Stimulated activated CD4-positive, alpha-beta T cell treated with anti-CD3 and anti-CD28 coated beads, Interleukin-1b, Interleukin-23, amount 100 ng/mL, for 48 hours (primary cell): ENCODE data around the gene BCL3.

Source experiments
- DNase-seq: peaks from one replicate; pipeline ENCODE4 v3.0.0-alpha.2; 2020

BCL3 gene

GRCh38 chr19:44744871-44745332, 3.6 kb upstream of the BCL3 start:
- DNase-seq, result no peak

DNA sequence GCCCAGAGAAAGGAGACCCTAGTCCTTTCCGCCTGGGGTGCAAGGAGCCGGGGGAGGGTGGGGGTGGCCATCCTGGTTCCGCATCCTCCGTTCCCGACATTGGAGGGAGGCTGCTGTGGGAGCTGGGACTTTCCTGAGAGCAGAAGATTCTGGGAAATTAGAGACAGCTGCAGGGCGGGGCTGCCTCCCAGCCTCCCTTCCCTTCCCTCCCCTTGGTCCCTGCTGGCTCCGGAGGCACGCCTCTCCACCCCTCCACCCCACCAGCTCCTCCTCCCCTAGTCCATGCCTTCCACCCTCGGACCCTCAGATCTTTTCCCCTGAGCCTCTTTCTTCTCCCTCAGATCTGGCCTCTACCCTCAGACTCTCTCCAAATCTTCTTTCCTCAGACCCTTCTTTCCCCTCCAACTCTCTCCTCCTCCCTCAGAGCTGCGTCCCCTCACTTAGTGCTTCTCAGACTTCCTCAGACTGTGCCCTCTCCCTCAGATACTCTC, 3.1 kb upstream of the BCL3 start:
- DNase-seq, result no peak

- DNase-seq, result no peak
Measured at GRCh38 chr19:44745887-44746600, 2.5 kb upstream of the BCL3 start.

GRCh38 chr19:44746616-44746945, 1.9 kb upstream of the BCL3 start:
- no peak for DNase-seq

DNA sequence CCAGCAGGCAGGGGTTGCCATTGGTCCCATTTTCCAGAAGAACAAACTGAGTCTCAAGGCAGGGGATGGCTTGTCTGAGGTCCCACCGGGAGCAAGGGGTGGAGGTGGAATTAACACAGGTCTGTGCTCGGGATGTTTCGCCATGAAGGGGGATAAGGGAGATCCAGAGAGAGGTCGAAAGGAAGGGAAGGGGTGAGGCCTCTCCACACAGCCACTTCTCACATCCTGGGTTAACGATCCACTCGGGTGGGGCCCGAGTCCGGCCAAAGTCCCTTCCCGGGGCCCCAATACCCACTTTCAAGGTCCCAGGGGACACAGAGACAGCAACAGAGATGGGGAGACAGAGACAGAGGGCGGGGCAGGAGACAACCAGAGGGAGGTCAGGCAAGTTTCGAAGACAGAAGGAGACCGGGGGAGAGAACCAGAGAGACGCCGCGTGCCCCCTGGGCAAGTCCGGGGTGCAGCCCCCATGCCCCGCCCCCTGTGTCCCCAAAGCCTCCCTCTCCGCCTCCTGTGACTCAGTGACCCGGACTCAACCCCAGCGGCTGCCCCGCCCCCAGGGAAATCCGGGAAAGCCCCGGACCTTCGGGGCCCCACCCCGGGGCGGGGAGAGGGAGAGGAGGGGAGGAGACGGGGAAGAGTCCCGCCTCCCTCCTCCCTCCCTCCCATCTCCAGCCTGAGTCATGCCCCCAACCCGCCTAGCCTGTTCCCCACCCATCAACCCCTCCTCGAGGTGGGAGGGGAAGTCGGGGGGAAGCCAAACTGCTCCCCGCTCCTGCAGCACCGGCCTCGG, 1.4 kb upstream of the BCL3 start:
- peak; percentile 93 for DNase-seq

GRCh38 chr19:44747739-44748425, 626 bp upstream of the BCL3 start:
- DNase-seq, result peak; percentile 55

GRCh38 chr19:44749292-44749691, 784 bp downstream of the BCL3 start:
- DNase-seq, result no peak

- no peak for DNase-seq
Measured at GRCh38 chr19:44749994-44750393, 1.5 kb downstream of the BCL3 start.

DNA sequence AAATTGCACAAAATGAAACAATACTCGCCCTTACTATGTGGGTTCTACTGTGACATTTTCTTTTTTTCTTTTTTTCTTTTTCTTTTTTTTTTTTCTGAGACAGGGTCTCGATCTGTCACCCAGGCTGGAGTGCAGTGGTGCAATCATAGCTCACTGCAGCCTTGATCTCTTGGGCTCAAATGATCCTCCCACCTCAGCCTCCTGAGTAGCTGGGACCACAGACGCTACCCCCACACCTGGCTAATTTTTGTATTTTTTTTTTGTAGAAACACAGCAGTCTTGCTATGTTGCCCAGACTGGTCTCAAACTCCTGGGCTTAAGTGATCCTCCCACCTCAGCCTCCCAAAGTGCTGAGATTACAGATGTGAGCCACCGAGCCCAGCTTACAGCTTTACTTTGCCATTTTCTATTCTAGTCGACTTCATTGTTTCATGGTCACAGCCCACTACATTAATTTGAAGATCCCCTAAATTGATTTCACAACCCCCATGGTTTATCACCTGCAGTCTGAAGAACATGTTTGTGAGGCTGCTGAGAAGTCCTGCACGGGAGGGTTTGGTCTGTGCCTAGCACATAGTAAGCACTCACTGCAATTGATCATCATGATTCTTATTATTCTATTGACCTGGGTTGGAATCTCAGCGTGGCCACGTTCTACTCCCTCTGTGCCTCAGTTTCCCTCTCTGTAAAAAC, 3.8 kb downstream of the BCL3 start:
- no peak for DNase-seq

- DNase-seq, result peak; percentile 97
Measured at GRCh38 chr19:44752816-44753625, 4.5 kb downstream of the BCL3 start.

- DNase-seq, result no peak
Measured at GRCh38 chr19:44753626-44753931, 5.1 kb downstream of the BCL3 start.

DNA sequence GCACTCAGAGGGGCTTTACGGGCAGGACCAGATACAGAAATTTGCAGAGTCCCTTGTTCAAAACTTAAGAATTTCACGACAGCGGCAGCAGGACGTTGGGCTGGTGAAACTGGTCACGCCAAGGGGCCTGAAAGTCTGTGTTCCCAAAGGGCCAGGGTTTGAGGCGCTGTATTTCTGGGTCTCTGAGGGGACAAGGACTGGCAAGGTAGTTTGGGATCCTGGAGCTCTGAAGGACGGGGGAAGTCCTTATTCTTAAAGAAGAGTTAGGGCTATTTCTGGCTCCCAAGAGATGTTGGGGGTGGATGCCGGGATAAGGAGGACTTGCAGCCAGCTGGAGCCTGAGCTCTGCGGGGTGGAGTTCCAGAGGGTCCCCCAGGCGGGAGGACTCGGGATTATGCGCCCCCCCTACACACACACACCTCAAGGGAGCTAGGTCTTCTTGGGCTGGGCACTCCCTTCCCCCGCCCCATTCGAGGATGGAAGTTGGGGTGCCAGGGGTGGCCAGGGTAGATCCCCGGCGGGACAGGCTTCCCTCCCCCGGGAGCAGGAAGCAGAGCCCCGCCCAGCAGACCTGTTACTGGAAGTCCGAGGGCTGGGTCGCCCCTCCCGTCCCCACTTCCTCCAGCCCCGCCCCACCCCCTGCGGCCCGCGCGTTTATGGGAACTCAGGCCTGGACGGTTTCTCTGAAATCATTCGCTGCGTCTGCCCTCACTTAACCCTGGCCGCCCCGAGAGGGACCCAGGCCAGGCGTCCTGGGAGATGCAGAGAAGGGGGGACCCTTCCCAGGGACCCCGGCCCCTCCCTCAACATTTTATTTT, 5.6 kb downstream of the BCL3 start:
- DNase-seq, result peak; percentile 85

GRCh38 chr19:44754750-44755080, 6.2 kb downstream of the BCL3 start:
- DNase-seq, result no peak

- no peak for DNase-seq
Measured at GRCh38 chr19:44755219-44755618, 6.7 kb downstream of the BCL3 start.

- DNase-seq, result no peak
Measured at GRCh38 chr19:44756089-44756562, 7.6 kb downstream of the BCL3 start.

DNA sequence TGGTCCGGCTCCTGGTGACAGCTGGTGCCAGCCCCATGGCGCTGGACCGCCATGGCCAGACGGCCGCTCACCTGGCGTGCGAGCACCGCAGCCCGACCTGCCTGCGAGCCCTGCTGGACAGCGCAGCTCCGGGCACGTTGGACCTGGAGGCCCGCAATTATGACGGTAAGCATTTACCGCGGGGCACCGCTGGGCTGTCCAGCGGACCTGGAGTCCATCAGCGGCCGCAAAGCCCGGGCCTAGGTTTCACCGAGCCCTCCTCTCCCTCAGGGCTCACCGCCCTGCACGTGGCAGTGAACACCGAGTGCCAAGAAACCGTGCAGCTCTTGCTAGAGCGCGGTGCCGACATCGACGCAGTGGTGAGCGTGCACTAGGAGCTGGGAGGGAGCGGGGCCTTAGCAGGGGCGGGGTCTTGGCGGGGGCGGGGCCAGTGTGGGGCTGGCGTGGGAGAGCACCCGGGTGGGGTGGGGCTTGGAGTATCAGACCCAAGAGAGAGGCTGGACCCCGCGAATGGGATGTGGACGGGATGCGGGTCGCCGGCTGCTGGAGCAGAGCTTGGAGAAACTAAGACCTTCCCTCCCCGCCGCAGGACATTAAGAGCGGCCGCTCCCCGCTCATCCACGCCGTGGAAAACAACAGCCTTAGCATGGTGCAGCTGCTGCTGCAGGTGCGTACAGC, 8.7 kb downstream of the BCL3 start:
- no peak for DNase-seq

GRCh38 chr19:44757735-44758505, 9.4 kb downstream of the BCL3 start:
- no peak for DNase-seq

DNA sequence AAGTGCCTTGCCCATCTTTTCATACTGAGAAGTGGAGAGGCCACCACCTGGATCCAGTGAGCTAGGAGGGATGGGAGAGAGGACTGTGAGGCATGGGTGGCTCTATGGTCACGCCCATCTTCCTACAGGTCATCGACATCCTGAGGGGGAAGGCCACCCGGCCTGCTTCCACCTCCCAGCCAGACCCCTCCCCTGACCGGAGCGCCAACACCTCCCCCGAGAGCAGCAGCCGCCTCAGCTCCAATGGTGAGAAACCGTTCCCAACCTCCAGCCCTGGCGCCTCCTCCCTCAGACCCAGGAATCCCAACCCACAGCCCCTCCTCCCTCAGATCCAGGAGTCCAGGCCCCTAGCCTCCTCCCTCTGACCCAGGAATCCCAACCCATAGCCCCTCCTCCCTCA, 10.1 kb downstream of the BCL3 start:
- DNase-seq, result no peak

DNA sequence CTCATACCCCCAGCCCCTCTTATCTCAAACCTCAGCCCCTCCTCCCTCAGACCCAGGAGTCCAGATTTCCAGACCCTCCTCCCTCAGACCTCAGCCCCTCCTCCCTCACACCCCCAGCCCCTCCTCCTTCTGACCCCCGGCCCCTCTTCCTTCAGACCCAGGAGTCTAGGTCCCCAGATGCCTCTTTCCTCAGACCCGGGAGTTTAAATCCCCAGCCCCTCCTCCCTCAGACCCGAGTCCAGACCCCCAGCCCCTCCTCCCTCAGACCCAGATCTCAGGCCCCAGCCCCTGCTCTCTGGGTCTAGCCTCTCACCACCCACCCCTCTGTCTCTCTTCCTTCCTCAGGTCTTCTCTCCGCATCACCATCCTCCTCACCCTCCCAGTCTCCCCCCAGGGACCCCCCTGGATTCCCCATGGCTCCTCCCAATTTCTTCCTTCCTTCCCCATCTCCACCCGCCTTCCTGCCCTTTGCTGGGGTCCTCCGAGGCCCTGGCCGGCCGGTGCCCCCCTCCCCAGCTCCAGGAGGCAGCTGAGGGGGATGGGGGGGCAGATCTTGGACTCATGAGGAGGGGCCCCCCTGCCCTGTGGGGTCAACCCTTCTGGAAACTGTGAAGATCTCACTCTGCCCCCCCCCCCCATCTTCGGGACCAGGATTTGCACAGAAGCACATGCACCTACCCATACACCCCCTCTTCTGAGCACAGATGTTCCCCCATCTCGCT, 10.7 kb downstream of the BCL3 start:
- DNase-seq, result no peak
